Measurements from ENCODE around the gene AXIN2.

The AXIN2 gene

DNA sequence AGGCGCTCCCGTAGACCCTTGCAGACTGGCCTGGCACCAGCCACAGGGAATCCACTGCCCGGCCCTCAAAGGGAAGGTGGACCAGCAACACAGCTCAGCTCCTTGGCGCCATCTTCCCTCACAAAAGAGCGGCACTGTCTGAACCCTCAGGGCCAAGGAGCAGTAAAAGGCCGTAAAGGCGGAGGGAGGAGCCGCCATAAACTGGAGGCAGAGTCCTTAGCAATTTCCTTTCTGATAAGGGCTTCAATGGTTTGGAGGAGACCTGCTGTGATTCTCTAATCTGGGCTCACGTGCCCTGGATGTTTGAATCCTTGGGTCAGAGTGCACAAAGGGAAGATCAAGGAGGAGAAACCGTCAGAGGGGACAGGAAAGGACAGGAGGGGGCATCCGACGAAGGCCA is 15.5 kb upstream of the AXIN2 start:
- 73% methylated on average over 12 of the region's 12 CpGs for WGBS
- no peak overlapping the region for H3K9ac ChIP-seq (ENCODE audit: low read depth, low read length)
- no peak overlapping the region for H3K4me3 ChIP-seq (ENCODE audit: low read length)

DNA sequence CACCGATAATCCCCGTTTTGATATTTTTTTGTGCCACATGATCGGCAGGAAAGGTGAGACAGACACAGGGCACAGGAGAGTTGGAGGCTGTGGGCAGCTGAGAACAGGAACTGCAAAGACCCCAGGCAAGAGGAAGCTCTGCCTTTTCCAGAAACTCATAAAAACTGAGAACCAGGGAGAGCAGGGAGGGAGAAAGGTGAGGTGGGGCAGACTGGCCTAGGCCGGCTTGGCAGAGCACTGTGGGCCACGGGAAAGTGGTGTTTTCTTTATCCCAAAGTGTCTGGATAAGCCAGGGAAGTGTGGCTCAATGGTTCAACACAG is 11.8 kb upstream of the AXIN2 start:
- H3K9ac ChIP-seq (ENCODE audit: low read depth, low read length) = peak overlapping the region; percentile 75
- peaks cover 35% of the 10 kb centered on the region for H3K4me1 ChIP-seq (ENCODE audit: insufficient read depth, low read length)
- 6% methylated on average over 5 of the region's 5 CpGs for WGBS
- H3K27ac ChIP-seq (ENCODE audit: low read depth, low read length) = peak overlapping the region; percentile 94
- H3K27me3 ChIP-seq (ENCODE audit: insufficient read depth, low read length) = peaks cover 7% of the 10 kb centered on the region; the same call in 1 of the 2 replicates
- peak overlapping the region; percentile 28 for H3K4me3 ChIP-seq (ENCODE audit: low read length)
- H3K36me3 ChIP-seq (ENCODE audit: insufficient read depth, low read length) = no peaks in the 10 kb centered on the region
- H3K9me3 ChIP-seq (ENCODE audit: insufficient read depth, low read depth, low read length) = no peaks in the 10 kb centered on the region

More for the DNA sequence above, 15.5 kb upstream of the AXIN2 start:
- Histone ChIP-seq H3K27ac (ENCODE audit: low read depth, low read length) (no peak overlapping the region), H3K36me3 (ENCODE audit: insufficient read depth, low read length) (no peaks in the 10 kb centered on the region), H3K4me1 (ENCODE audit: insufficient read depth, low read length) (peaks cover 20% of the 10 kb centered on the region), H3K27me3 (ENCODE audit: insufficient read depth, low read length) (peaks cover 5% of the 10 kb centered on the region; the same call in 1 of the 2 replicates), H3K9me3 (ENCODE audit: insufficient read depth, low read depth, low read length) (no peaks in the 10 kb centered on the region)

DNA sequence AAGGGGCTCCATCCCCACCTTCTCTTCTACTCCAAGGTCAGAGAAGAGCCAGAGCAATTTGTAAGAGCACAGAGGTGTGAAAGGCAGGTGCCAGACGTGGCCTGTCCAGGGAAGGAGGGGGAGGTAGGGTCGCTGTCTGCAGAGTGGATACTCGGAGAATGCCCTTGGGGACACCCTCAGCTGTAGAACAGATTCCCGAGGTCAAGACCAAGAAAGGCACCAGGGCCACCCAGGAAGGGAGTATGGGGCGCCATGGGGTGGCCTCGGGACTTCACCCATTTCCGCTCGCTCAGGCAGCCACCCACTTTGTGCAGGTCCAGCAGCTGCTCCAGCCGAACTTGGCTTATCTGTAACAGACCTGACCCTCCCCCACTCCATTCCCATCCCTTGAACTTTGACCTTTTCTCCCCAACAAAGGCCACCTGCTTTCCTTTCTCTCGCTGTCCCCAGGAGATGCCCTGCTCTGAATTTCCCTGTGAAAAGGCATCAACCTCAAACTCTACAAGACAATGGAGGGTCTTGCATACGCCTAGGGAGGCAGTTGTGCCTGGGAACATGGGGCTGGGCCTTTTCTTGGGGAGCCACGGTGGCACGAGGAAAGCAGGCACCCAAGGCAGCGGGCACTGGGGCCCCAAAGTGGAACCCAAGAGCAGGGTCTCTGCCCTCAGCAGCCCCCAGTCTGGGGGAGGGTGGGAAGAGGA is 11.3 kb upstream of the AXIN2 start:
- peaks cover 35% of the 10 kb centered on the region for H3K4me1 ChIP-seq (ENCODE audit: insufficient read depth, low read length)
- H3K9ac ChIP-seq (ENCODE audit: low read depth, low read length) = peak overlapping the region; percentile 75
- peaks cover 7% of the 10 kb centered on the region; the same call in 1 of the 2 replicates for H3K27me3 ChIP-seq (ENCODE audit: insufficient read depth, low read length)
- H3K9me3 ChIP-seq (ENCODE audit: insufficient read depth, low read depth, low read length) = no peaks in the 10 kb centered on the region
- H3K36me3 ChIP-seq (ENCODE audit: insufficient read depth, low read length) = no peaks in the 10 kb centered on the region
- WGBS = under 1% methylated on average over 14 of the region's 14 CpGs
- H3K4me3 ChIP-seq (ENCODE audit: low read length) = peak overlapping the region; percentile 33
- peak overlapping the region; percentile 94 for H3K27ac ChIP-seq (ENCODE audit: low read depth, low read length)

DNA sequence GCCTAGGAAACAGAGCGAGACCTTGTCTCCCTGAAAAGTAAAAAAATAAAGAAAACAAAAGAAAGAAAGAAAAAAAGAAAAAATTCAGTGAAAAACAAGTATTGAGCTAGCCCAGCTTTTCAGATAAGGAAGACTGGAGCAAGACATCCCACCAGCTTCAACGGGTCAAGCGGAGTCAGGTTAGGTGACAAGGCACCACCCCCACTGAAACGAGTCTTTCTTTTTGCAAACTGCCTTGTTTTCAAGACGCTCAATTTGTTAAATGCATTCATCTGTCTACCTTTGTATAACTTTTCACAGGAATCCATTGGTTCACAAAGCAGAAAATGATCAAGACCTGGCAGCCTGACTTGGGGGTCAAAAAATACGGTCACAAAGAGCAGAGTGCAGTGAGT is 10.7 kb upstream of the AXIN2 start:
- Histone ChIP-seq H3K4me1 (ENCODE audit: insufficient read depth, low read length) (peaks cover 35% of the 10 kb centered on the region), H3K27me3 (ENCODE audit: insufficient read depth, low read length) (peaks cover 7% of the 10 kb centered on the region; the same call in 1 of the 2 replicates), H3K27ac (ENCODE audit: low read depth, low read length) (peak overlapping the region; percentile 92), H3K36me3 (ENCODE audit: insufficient read depth, low read length) (no peaks in the 10 kb centered on the region), H3K9ac (ENCODE audit: low read depth, low read length) (peak overlapping the region; percentile 49), H3K9me3 (ENCODE audit: insufficient read depth, low read depth, low read length) (no peaks in the 10 kb centered on the region), H3K4me3 (ENCODE audit: low read length) (peak overlapping the region; percentile 33)
- WGBS = 3% methylated on average over 5 of the region's 6 CpGs

DNA sequence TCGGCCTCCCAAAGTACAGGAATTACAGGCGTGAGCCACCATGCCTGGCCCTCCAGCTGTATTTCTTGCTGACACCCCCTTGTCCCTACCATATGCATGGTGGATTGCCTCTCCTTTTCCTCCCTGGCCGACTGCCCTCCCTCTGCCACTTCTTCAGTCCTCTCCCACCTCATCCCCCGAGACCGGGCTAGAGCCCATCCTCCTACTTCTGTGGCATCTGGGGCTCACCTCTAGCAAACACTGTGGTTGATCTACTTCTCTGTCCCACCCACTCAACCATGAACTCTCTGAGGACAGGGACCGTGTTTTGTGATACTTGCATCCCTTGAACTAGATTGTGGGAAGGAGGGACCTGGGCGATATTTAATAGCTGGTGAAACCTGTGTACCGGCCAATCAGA is 7.5 kb upstream of the AXIN2 start:
- Histone ChIP-seq H3K4me3 (ENCODE audit: low read length) (no peak overlapping the region), H3K9me3 (ENCODE audit: insufficient read depth, low read depth, low read length) (no peaks in the 10 kb centered on the region), H3K27ac (ENCODE audit: low read depth, low read length) (no peak overlapping the region), H3K27me3 (ENCODE audit: insufficient read depth, low read length) (peaks cover 7% of the 10 kb centered on the region; the same call in 1 of the 2 replicates), H3K36me3 (ENCODE audit: insufficient read depth, low read length) (no peaks in the 10 kb centered on the region), H3K9ac (ENCODE audit: low read depth, low read length) (no peak overlapping the region), H3K4me1 (ENCODE audit: insufficient read depth, low read length) (peaks cover 38% of the 10 kb centered on the region)
- WGBS = 95% methylated on average over 8 of the region's 8 CpGs

DNA sequence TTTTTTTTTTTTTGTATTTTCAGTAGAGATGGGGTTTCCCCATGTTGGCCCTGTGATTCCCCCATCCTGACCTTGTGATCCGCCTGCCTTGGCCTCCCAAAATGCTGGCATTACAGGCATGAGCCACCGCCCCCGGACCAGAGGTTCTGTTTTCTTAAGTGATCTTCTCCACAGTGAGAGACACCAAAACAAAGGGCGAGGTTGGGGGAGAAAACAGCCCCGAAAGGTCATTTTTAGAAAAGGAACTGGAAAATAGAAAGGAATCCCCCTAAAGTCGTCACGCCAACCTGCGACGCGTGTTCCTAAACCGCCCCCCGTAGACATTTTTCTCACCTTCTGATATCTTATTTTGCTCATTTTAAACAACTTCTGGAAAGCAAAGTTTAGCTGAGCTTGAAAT is 6.1 kb upstream of the AXIN2 start:
- 91% methylated on average over 12 of the region's 12 CpGs for WGBS
- H3K27me3 ChIP-seq (ENCODE audit: insufficient read depth, low read length) = peaks cover 7% of the 10 kb centered on the region; the same call in 1 of the 2 replicates
- no peak overlapping the region for H3K4me3 ChIP-seq (ENCODE audit: low read length)
- no peak overlapping the region for H3K27ac ChIP-seq (ENCODE audit: low read depth, low read length)
- peaks cover 29% of the 10 kb centered on the region for H3K4me1 ChIP-seq (ENCODE audit: insufficient read depth, low read length)
- no peak overlapping the region for H3K9ac ChIP-seq (ENCODE audit: low read depth, low read length)
- no peaks in the 10 kb centered on the region for H3K36me3 ChIP-seq (ENCODE audit: insufficient read depth, low read length)
- no peaks in the 10 kb centered on the region for H3K9me3 ChIP-seq (ENCODE audit: insufficient read depth, low read depth, low read length)

DNA sequence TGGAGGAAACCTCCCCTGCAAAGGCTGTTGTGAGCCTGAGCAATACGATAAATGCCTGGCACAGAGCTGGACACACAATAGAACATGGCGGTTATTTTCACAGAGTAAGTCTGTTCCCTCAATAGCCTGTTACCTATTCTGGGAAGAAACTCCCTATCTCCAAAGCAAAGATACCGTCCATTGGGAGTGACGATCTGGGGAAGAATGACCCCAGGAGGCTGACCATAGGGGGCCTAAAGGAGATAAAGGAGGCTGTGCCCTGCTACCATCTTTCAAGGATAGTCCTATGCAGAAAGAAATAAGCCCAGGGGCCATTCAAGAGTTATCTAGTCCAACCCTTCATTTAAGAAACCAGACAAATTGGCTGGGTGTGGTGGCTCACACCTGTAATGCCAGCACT is 4.1 kb upstream of the AXIN2 start:
- no peak overlapping the region for H3K9ac ChIP-seq (ENCODE audit: low read depth, low read length)
- H3K27ac ChIP-seq (ENCODE audit: low read depth, low read length) = no peak overlapping the region; the same call in 1 of the 2 replicates
- H3K4me3 ChIP-seq (ENCODE audit: low read length) = no peak overlapping the region
- peaks cover 15% of the 10 kb centered on the region for H3K4me1 ChIP-seq (ENCODE audit: insufficient read depth, low read length)
- H3K36me3 ChIP-seq (ENCODE audit: insufficient read depth, low read length) = no peaks in the 10 kb centered on the region
- 75% methylated on average over 4 of the region's 4 CpGs for WGBS
- H3K9me3 ChIP-seq (ENCODE audit: insufficient read depth, low read depth, low read length) = no peaks in the 10 kb centered on the region
- no peaks in the 10 kb centered on the region for H3K27me3 ChIP-seq (ENCODE audit: insufficient read depth, low read length)

DNA sequence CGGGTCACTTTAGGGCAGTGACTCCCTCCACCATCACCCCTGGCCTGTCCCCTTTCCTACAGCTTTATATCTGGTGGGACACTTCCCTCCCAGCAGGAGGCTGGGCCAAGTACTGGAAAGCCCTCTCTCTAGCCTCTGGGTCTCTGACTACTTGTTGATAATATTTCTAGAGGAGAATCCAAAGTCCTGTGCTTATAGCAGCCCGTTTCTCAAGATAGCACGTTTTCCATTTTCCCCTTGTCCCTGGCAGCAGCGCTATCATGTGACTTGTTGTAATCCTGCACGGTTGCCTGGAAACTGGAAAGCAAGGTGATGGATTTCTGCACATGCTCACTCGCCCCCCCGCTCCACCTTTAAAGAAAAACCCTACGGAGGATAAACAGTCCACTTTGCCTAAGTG is 3.3 kb upstream of the AXIN2 start:
- Histone ChIP-seq H3K9ac (ENCODE audit: low read depth, low read length) (no peak overlapping the region), H3K9me3 (ENCODE audit: insufficient read depth, low read depth, low read length) (no peaks in the 10 kb centered on the region), H3K27me3 (ENCODE audit: insufficient read depth, low read length) (no peaks in the 10 kb centered on the region), H3K27ac (ENCODE audit: low read depth, low read length) (no peak overlapping the region), H3K4me3 (ENCODE audit: low read length) (no peak overlapping the region), H3K36me3 (ENCODE audit: insufficient read depth, low read length) (no peaks in the 10 kb centered on the region), H3K4me1 (ENCODE audit: insufficient read depth, low read length) (peaks cover 13% of the 10 kb centered on the region)
- 86% methylated on average over 8 of the region's 8 CpGs for WGBS

DNA sequence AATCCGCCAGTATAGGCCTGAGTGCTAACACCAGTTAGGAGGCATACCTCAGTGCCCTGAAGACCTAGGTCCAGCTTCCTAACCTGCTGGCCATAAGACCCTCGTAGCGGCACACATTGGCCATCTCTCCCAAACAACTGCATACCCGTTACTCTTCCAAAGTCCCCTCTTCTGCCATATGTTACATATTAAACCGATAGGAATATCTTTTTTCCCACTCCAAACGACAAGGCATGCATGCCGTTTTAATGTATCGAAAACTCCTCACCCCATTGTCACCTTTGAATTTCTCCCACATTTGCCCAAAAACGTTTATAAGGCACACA is 721 bp upstream of the AXIN2 start:
- Histone ChIP-seq H3K27ac (ENCODE audit: low read depth, low read length) (peak overlapping the region; percentile 29; the same call in 1 of the 2 replicates), H3K9ac (ENCODE audit: low read depth, low read length) (no peak overlapping the region), H3K36me3 (ENCODE audit: insufficient read depth, low read length) (peaks cover 13% of the 10 kb centered on the region), H3K4me3 (ENCODE audit: low read length) (peak overlapping the region; percentile 41), H3K4me1 (ENCODE audit: insufficient read depth, low read length) (peaks cover 24% of the 10 kb centered on the region), H3K27me3 (ENCODE audit: insufficient read depth, low read length) (no peaks in the 10 kb centered on the region), H3K9me3 (ENCODE audit: insufficient read depth, low read depth, low read length) (no peaks in the 10 kb centered on the region)
- 55% methylated on average over 9 of the region's 9 CpGs for WGBS

DNA sequence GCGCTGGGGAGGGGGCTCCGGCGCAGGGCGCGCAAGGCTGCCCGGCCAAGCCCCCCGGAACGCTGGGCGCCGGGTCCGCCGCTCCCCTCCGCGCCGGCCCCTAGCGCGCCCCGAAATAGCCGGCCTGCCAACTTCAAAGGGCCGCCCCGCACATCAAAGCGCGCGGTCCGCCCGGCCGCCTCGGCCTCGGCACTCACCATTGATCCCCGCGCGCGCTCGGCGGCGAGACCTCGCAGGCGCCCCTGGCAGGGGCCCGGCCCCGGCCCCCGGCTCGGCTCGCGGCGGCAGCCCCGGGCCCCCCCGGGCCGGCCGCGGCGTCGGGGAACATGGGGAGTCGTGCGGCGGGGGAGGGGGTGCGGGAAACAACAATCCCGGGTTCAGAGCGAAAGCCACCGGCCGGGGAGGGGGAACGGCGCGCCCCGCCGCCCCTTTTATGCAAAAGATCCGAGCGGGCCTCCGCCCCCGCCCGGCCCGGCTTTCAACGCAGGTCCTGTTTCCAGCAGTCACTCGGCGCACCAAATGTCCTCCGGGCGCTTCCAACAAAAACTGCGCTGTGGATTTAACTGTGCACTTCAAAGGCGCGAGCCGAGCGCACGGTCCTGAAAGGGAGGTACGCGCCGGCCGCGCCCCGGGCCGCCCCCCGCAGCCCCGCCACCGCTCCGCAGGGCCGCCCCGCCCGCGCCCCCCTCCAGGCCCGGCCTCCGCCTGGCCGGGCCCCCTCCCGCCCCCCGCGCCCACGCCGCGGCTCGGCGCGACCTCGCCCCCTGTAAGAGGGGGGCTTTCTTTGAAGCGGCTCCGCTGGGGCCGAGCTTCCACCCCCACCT is 608 bp downstream of the AXIN2 start:
- H3K27me3 ChIP-seq (ENCODE audit: insufficient read depth, low read length) = no peaks in the 10 kb centered on the region
- WGBS = under 1% methylated on average over 113 of the region's 113 CpGs
- peaks cover 17% of the 10 kb centered on the region for H3K36me3 ChIP-seq (ENCODE audit: insufficient read depth, low read length)
- H3K4me3 ChIP-seq (ENCODE audit: low read length) = peak overlapping the region; percentile 82
- peak overlapping the region; percentile 98 for H3K27ac ChIP-seq (ENCODE audit: low read depth, low read length)
- no peaks in the 10 kb centered on the region for H3K9me3 ChIP-seq (ENCODE audit: insufficient read depth, low read depth, low read length)
- H3K4me1 ChIP-seq (ENCODE audit: insufficient read depth, low read length) = peaks cover 36% of the 10 kb centered on the region
- peak overlapping the region; percentile 82 for H3K9ac ChIP-seq (ENCODE audit: low read depth, low read length)

DNA sequence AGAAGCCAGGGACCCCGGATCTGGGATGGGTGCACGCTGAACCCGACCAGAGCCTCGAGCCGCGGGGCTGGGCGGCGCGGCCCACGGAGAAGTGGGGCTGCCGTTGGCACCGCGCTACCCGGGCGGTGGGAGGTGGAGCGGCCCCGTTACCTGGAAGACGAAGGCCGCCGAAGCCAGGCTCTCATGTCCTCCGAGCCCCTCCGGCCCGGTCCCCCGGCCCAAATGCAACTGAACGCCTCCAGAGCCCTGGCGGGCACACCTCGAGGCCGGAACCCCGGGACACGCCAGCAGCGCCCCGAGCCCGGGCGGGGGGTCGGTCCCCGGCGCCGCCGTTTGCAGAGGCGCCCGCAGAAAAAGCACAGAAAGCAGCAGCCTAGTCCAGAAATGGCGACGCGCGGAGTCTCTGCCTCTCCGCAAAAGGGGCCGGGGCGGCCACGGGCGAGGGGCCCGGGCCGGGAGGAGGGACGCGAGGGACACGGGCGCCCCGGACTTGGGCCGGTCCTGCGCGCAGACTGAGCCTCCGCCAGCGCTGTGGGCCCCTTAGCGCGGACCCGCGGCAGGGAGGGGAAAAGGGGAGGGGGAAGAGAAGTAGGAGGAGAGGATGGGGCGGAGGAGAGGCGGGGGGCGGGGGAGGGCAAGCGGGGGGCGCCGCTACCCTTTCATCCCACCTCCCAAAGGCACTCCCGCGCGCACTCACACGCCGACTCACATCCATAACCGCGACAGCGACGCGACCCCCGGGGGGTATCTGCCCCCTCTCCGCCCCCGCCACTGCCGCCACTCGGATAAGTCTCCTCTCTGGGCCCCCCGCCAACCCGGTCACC is 1.4 kb downstream of the AXIN2 start:
- Histone ChIP-seq H3K27ac (ENCODE audit: low read depth, low read length) (peak overlapping the region; percentile 98), H3K4me3 (ENCODE audit: low read length) (peak overlapping the region; percentile 82), H3K4me1 (ENCODE audit: insufficient read depth, low read length) (peaks cover 32% of the 10 kb centered on the region), H3K9ac (ENCODE audit: low read depth, low read length) (peak overlapping the region; percentile 73), H3K9me3 (ENCODE audit: insufficient read depth, low read depth, low read length) (no peaks in the 10 kb centered on the region), H3K27me3 (ENCODE audit: insufficient read depth, low read length) (no peaks in the 10 kb centered on the region), H3K36me3 (ENCODE audit: insufficient read depth, low read length) (peaks cover 17% of the 10 kb centered on the region)
- WGBS = under 1% methylated on average over 79 of the region's 89 CpGs

Measured in HUES64 (cell line).